Measurements from ENCODE around the gene NEK7.
"Not testable (repeated sequence)": the region's sequence is repeated elsewhere in the genome, so short reads cannot be mapped to it uniquely, and the experiment has no call there.

The NEK7 gene

GRCh38 chr1:198212126-198212525, 55.3 kb downstream of the NEK7 start:
- no peak for DNase-seq

GRCh38 chr1:198212675-198213074, 55.9 kb downstream of the NEK7 start:
- no peak for DNase-seq

- DNase-seq, result no peak
These were observed 58.1 kb downstream of the NEK7 start for GRCh38 chr1:198214924-198215323.

GRCh38 chr1:198220428-198220827, 63.6 kb downstream of the NEK7 start:
- peak; percentile 9 to 34 for DNase-seq

- DNase-seq, result not testable (repeated sequence)
These were observed 70.2 kb downstream of the NEK7 start for GRCh38 chr1:198227010-198227409.

GRCh38 chr1:198227454-198227853, 70.7 kb downstream of the NEK7 start:
- DNase-seq, result not testable (repeated sequence)

- no peak for DNase-seq
These were observed 72.1 kb downstream of the NEK7 start for GRCh38 chr1:198228925-198229324.

GRCh38 chr1:198231779-198232178, 75.0 kb downstream of the NEK7 start:
- no peak for DNase-seq

- DNase-seq, result no peak
These were observed 75.6 kb downstream of the NEK7 start for GRCh38 chr1:198232378-198232777.

GRCh38 chr1:198232940-198233675, 76.3 kb downstream of the NEK7 start:
- no peak for DNase-seq

- peak in 1 of 2 experiments; percentile 24 for DNase-seq
These were observed 77.9 kb downstream of the NEK7 start for GRCh38 chr1:198234520-198235251.

- no peak for DNase-seq
These were observed 81.3 kb downstream of the NEK7 start for GRCh38 chr1:198238121-198238520.

- no peak for DNase-seq
These were observed 84.8 kb downstream of the NEK7 start for GRCh38 chr1:198241553-198241952.

- DNase-seq, result no peak
These were observed 88.0 kb downstream of the NEK7 start for GRCh38 chr1:198244772-198245171.

- no peak for DNase-seq
These were observed 88.6 kb downstream of the NEK7 start for GRCh38 chr1:198245379-198245778.

GRCh38 chr1:198246337-198246736, 89.5 kb downstream of the NEK7 start:
- DNase-seq, result no peak

- DNase-seq, result no peak
These were observed 96.5 kb downstream of the NEK7 start for GRCh38 chr1:198253259-198253658.

- no peak for DNase-seq
These were observed 96.9 kb downstream of the NEK7 start for GRCh38 chr1:198253668-198254067.

GRCh38 chr1:198254521-198254920, 97.7 kb downstream of the NEK7 start:
- no peak for DNase-seq

- DNase-seq, result no peak
These were observed 98.2 kb downstream of the NEK7 start for GRCh38 chr1:198254948-198255347.

GRCh38 chr1:198255784-198256183, 99.0 kb downstream of the NEK7 start:
- DNase-seq, result no peak

- peak in 1 of 2 experiments; percentile 13 for DNase-seq
These were observed 101.7 kb downstream of the NEK7 start for GRCh38 chr1:198258491-198258890.

- no peak for DNase-seq
These were observed 102.7 kb downstream of the NEK7 start for GRCh38 chr1:198259333-198260074.

- no peak for DNase-seq
These were observed 105.1 kb downstream of the NEK7 start for GRCh38 chr1:198261886-198262285.

Measured in SW 1271 (cell line).